GM19463 (cell line): ENCODE results near the gene C16orf87.

Experiments used
- ATAC-seq: cut with Tn5 transposase; IDR thresholded peaks from one replicate; pipeline ENCODE4 v1.9.1; 2021; ENCODE audit warnings: mild to moderate bottlenecking, moderate library complexity; ENCODE audit not compliant: unreplicated experiment

Gene C16orf87

DNA sequence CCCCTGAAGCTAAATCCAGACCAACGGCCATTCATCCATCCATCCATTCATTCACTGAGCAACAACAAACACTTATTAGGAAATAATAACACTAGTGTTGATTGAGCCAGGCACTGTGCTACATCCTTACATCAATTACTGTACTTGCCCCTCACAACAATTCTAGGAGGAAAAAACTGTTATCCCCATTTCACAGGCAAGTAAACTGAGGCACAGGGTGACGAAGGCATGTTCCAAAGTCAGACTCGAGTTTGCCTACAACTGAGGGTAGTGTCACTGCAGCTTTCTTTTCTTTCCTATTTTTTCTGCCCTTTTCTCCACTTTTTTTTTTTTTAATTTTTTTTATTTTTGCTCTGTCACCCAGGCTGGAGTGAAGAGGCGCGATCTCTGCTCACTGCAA lies 71.7 kb downstream of the C16orf87 start:
- ATAC-seq: no peak

DNA sequence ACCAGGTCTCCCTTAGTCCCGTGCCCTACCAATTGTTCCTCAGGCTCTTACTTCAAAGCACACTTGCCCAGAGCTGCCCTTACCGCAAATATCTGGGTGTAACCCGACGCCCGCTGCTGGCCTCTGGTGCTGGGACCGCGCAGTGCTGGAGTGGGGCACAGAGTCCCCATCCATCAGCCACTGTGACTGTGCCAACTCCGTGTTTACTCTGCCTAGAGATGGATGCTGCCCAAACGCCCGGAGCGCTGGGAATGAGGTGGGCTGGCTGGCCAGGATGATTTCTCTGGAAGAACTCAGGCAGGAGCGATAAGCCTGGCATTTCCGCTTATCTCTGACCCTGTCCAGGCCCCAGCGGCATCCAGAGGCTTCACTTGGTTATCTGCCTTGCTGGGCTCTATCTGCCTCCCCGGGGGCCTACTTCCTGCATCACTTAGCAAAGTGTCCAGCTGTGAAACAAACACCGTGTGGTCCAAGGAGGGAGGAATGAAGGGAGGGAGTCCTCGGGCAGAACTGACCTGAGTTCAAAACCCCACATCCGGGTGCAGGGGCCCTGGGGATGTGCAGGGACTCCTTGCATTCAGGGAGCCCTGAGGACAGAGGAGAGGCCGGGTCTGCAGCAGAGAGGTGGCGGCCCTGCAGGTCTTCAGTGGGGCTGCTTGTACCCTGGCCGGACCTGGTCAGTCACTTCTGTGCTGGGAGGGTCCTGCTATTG lies 73.5 kb downstream of the C16orf87 start:
- no peak for ATAC-seq

DNA sequence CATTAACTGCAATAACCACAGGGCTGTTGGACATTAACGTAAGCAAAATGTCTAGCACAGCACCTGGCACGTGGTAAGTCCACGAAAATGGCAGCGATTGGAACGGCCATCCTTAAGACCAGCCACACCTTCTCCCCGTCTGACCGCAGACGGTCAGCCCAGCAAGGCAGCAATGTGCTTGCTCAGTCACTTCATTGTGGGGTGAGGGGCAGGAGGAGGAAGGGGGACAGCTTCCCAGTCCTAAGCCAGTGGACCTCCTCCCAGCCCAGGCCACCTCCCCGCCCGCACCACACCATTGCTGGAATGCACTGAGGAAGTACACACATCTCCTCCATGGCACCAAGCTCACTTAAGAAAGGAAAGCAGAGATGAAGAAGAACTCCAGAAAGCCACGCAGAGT lies 74.2 kb downstream of the C16orf87 start:
- no peak for ATAC-seq

- ATAC-seq: no peak
Measured at GRCh38 chr16:46753015-46753414, 78.0 kb downstream of the C16orf87 start.

DNA sequence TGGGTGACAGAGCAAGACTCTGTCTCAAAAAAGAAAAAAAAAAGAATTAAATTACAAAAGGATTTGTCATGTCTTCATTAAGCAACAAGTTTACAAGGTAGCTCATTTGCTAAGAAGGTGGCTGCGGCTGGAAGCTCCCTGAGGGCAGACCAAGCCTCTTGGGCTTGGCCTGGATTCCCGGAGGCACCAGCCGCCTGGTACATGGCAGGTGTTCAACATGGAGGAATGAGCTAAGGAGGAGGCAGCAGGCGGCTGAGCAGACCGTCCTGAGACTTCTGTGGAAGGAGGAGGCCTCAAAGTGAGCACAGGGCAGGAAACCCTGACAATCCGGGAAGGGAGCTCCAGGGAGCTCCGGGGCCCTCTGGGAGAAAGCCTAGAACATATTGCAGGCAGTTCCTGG lies 79.6 kb downstream of the C16orf87 start:
- no peak for ATAC-seq

GRCh38 chr16:46748775-46749705 lies 81.9 kb downstream of the C16orf87 start:
- ATAC-seq: peak; percentile 60

GRCh38 chr16:46747777-46748651 lies 83.0 kb downstream of the C16orf87 start, which contains the start of gene MYLK3:
Gene MYLK3 (minus strand): TSS chr16:46748344. CDS start chr16:46748193, 151 bp downstream.
- no peak for ATAC-seq

GRCh38 chr16:46746821-46747776 lies 83.9 kb downstream of the C16orf87 start:
- no peak for ATAC-seq
